Skeletal muscle cell (primary cell): Measurements from ENCODE around the gene USH1C.

Experiments
- DNase-seq: peaks from one replicate; pipeline ENCODE4 v3.0.0-alpha.2; 2010; ENCODE audit warnings: low read depth
- H3K4me3 ChIP-seq: 2 replicates; pipeline ENCODE4 v1.5.1; 2011; ENCODE audit warnings: low read depth, mild to moderate bottlenecking, control low read depth, low read length, moderate library complexity

The USH1C gene

GRCh38 chr11:17544181-17544622 lies at the start of gene USH1C:
Gene USH1C, minus strand, starts transcription at chr11:17544416. Its CDS starts 109 bp downstream, at chr11:17544307.
- DNase-seq, result no peak
- no peak within 1 kb of the TSS for H3K4me3 ChIP-seq

- DNase-seq, result no peak
- H3K4me3 ChIP-seq, result no peak overlapping the region
Measured at GRCh38 chr11:17593466-17594245, 49.4 kb upstream of the USH1C start.

GRCh38 chr11:17591293-17591692 lies 47.1 kb upstream of the USH1C start:
- no peak overlapping the region for H3K4me3 ChIP-seq
- DNase-seq, result no peak

GRCh38 chr11:17590463-17590862 lies 46.2 kb upstream of the USH1C start:
- no peak overlapping the region for H3K4me3 ChIP-seq
- no peak for DNase-seq

- no peak overlapping the region for H3K4me3 ChIP-seq
- DNase-seq, result no peak
Measured at GRCh38 chr11:17588721-17589120, 44.5 kb upstream of the USH1C start.

GRCh38 chr11:17588166-17588565 lies 44.0 kb upstream of the USH1C start:
- no peak overlapping the region for H3K4me3 ChIP-seq
- DNase-seq, result no peak

GRCh38 chr11:17585911-17586695 lies 41.9 kb upstream of the USH1C start:
- DNase-seq, result no peak
- no peak overlapping the region for H3K4me3 ChIP-seq

- DNase-seq, result no peak
- H3K4me3 ChIP-seq, result no peak overlapping the region
Measured at GRCh38 chr11:17581732-17582053, 37.5 kb upstream of the USH1C start.

GRCh38 chr11:17581036-17581731 lies 37.0 kb upstream of the USH1C start:
- DNase-seq, result no peak
- H3K4me3 ChIP-seq, result no peak overlapping the region

- no peak for DNase-seq
- H3K4me3 ChIP-seq, result no peak overlapping the region
Measured at GRCh38 chr11:17580271-17580670, 36.1 kb upstream of the USH1C start.

GRCh38 chr11:17579451-17579850 lies 35.2 kb upstream of the USH1C start:
- H3K4me3 ChIP-seq, result no peak overlapping the region
- DNase-seq, result no peak

- no peak for DNase-seq
- H3K4me3 ChIP-seq, result no peak overlapping the region
Measured at GRCh38 chr11:17578958-17579357, 34.7 kb upstream of the USH1C start.

- DNase-seq, result no peak
- H3K4me3 ChIP-seq, result no peak overlapping the region
Measured at GRCh38 chr11:17578296-17578695, 34.1 kb upstream of the USH1C start.

- DNase-seq, result no peak
- H3K4me3 ChIP-seq, result no peak overlapping the region
Measured at GRCh38 chr11:17575431-17576425, 31.5 kb upstream of the USH1C start.

GRCh38 chr11:17574141-17575091 lies 30.2 kb upstream of the USH1C start:
- no peak overlapping the region for H3K4me3 ChIP-seq
- no peak for DNase-seq

GRCh38 chr11:17573526-17573925 lies 29.3 kb upstream of the USH1C start:
- no peak overlapping the region for H3K4me3 ChIP-seq
- DNase-seq, result no peak

- H3K4me3 ChIP-seq, result no peak overlapping the region
- no peak for DNase-seq
Measured at GRCh38 chr11:17572791-17573460, 28.7 kb upstream of the USH1C start.

GRCh38 chr11:17572359-17572690 lies 28.1 kb upstream of the USH1C start:
- no peak overlapping the region for H3K4me3 ChIP-seq
- no peak for DNase-seq
